K562 (cell line): ENCODE measurements around the gene PRSS21. TPM values are rescaled to one million over a fixed set of nuclear protein-coding genes. Genes with fewer than 3 reads are reported as not detected.
A peak's percentile ranks its signal among the peaks of the same experiment; 100 is the strongest.

ENCODE experiments used
- EP300 ChIP-seq: IDR thresholded peaks from 2 replicates; pipeline ENCODE4 v1.6.1; 2012; ENCODE audit warnings: low read length, improper control_type of control experiment
- JUNB ChIP-seq: fragments of 450-650 bp; formaldehyde crosslinking; conservative IDR thresholded peaks from 2 replicates; pipeline ENCODE4 v1.4.0; 2020; ENCODE audit warnings: mild to moderate bottlenecking
- KAT7 ChIP-seq: sonication (generic); formaldehyde crosslinking; IDR thresholded peaks from 2 replicates; pipeline ENCODE4 v1.8.0; 2022; ENCODE audit warnings: missing genetic modification reagents, mild to moderate bottlenecking, borderline replicate concordance
- LEF1 ChIP-seq: fragments of 450-650 bp; IDR thresholded peaks from 2 replicates; pipeline ENCODE4 v1.6.1; 2016; ENCODE audit warnings: mild to moderate bottlenecking
- MAFG ChIP-seq: fragments of 450-650 bp; conservative IDR thresholded peaks from 2 replicates; pipeline ENCODE4 v1.6.1; 2016; ENCODE audit warnings: missing genetic modification characterization, missing compliant biosample characterization
- PTBP1 ChIP-seq: fragments of 200-400 bp; formaldehyde crosslinking; IDR thresholded peaks from 2 replicates; pipeline ENCODE4 v1.6.1; 2017; ENCODE audit warnings: low read depth, low read length
- RCOR1 ChIP-seq, 2 experiments: IDR thresholded peaks; 2 replicates each; pipeline ENCODE4 v1.6.1; 2012; ENCODE audit warnings: low read depth in 2 of 2, low read length in 2 of 2, borderline replicate concordance in 1 of 2, improper control_type of control experiment in 1 of 2
- TAL1 ChIP-seq: fragments of 450-650 bp; IDR thresholded peaks from 2 replicates; pipeline ENCODE4 v1.6.1; 2016; ENCODE audit warnings: mild to moderate bottlenecking
- TEAD2 ChIP-seq: fragments of 450-650 bp; IDR thresholded peaks from 2 replicates; pipeline ENCODE4 v1.6.1; 2016; ENCODE audit warnings: missing genetic modification characterization, control low read depth, missing compliant biosample characterization
- ZBTB40 ChIP-seq, 2 experiments: fragments of 450-650 bp in 1 of 2; sonication (generic) in 1 of 2; formaldehyde crosslinking in 1 of 2; IDR thresholded peaks; 2 replicates each; pipeline versions ENCODE4 v1.7.1 to v1.9.0; 2016 to 2022; ENCODE audit warnings: inconsistent platforms in 1 of 2, mild to moderate bottlenecking in 1 of 2, missing genetic modification reagents in 1 of 2
- ZBTB7A ChIP-seq: IDR thresholded peaks from 2 replicates; pipeline ENCODE4 v1.6.1; 2011; ENCODE audit warnings: low read depth, mild to moderate bottlenecking, low read length, moderate library complexity, borderline replicate concordance; ENCODE audit not compliant: control insufficient read depth
- ZNF23 ChIP-seq: fragments of 250-450 bp; sonication (Bioruptor Pico); IDR thresholded peaks from 2 replicates; pipeline ENCODE4 v1.4.0; 2020; ENCODE audit warnings: mild to moderate bottlenecking
- ZNF232 ChIP-seq: sonication (generic); formaldehyde crosslinking; IDR thresholded peaks from 2 replicates; pipeline ENCODE4 v1.8.0; 2022; ENCODE audit warnings: mild to moderate bottlenecking, missing genetic modification reagents
- ZNF282 ChIP-seq: sonication (generic); formaldehyde crosslinking; IDR thresholded peaks from 2 replicates; pipeline ENCODE4 v1.8.1; 2023; ENCODE audit warnings: missing genetic modification reagents
- ZNF696 ChIP-seq: fragments of 250-450 bp; sonication (Bioruptor Pico); conservative IDR thresholded peaks from 2 replicates; pipeline ENCODE4 v1.4.0; 2020; ENCODE audit warnings: mild to moderate bottlenecking, moderate library complexity
- polyA plus RNA-seq, 8 experiments: library from polyadenylated mRNA; depleted of rRNA in 4 of 8; stranded (reverse) in 5 of 8; unstranded in 3 of 8; fragments of >200 nt; fragmentation: Nextera tagmentation in 2 of 8; fragmentation: Illumina TruSeq in 1 of 8; extraction: Ambion mirVana in 2 of 8; extraction: Trizol in 1 of 8; gene quantifications; 2 replicates each; pipeline versions ENCODE4 v1.2.1 to v1.2.3, GENCODE V29; 2011 to 2014; ENCODE audit warnings: inconsistent platforms in 1 of 8, missing spikeins in 1 of 8
- total RNA-seq, 7 experiments: library from RNA; depleted of rRNA in 6 of 7; stranded (reverse); fragments of >200 nt in 6 of 7; fragmentation: Illumina TruSeq in 2 of 7; extraction: Trizol in 2 of 7; gene quantifications; 2 replicates each; pipeline versions ENCODE4 v1.2.1 to v1.2.3, GENCODE V29; 2011 to 2021; ENCODE audit warnings: low replicate concordance in 1 of 7

PRSS21 gene
- total and polyA plus RNA-seq, 9 of the 15 experiments (the other 6 are each of a cell fraction or from before 2014, with no cell fraction given) = 12.1 to 121 (median 61.3) TPM

GRCh38 chr16:2842340-2843000, 25.4 kb downstream of the PRSS21 start (continued):
- TF ChIP-seq ZBTB7A = no peak
- no peak for TF ChIP-seq PTBP1
- TF ChIP-seq MAFG = no peak
- peak in 1 of 2 experiments; percentile 71; a peak in 2 of 4 replicates for TF ChIP-seq RCOR1 (IDR thresholded peaks at IDR 0.05; ENCODE audit: borderline replicate concordance in 1 of 2, low read depth in 2 of 2, low read length in 2 of 2)
- no peak for TF ChIP-seq LEF1
- no peak for TF ChIP-seq ZNF23 (CRISPR knock-in tag)
- TF ChIP-seq TEAD2 (tag) = no peak
- TF ChIP-seq ZNF696 (CRISPR knock-in tag) = no peak
- no peak for TF ChIP-seq JUNB (CRISPR knock-in tag)
- no peak for TF ChIP-seq KAT7 (CRISPR knock-in tag)
- TF ChIP-seq ZBTB40 (IDR thresholded peaks at IDR 0.05) = peak; percentile 98
- no peak for TF ChIP-seq ZBTB40 (CRISPR knock-in tag; IDR thresholded peaks at IDR 0.05)
- TF ChIP-seq TAL1 = no peak
- TF ChIP-seq EP300 = peak; percentile 30; the same call in 1 of the 2 replicates
- TF ChIP-seq ZNF282 = no peak
- TF ChIP-seq ZNF232 (CRISPR knock-in tag) = no peak
